NAMALWA (cell line): Measurements from ENCODE around the gene FILIP1L.
"Not testable (repeated sequence)": the region's sequence is repeated elsewhere in the genome, so short reads cannot be mapped to it uniquely, and the experiment has no call there.

Source experiments
- DNase-seq: peaks from one replicate; pipeline ENCODE4 v3.0.0-alpha.2; 2015; ENCODE audit warnings: low spot score

FILIP1L gene

DNA sequence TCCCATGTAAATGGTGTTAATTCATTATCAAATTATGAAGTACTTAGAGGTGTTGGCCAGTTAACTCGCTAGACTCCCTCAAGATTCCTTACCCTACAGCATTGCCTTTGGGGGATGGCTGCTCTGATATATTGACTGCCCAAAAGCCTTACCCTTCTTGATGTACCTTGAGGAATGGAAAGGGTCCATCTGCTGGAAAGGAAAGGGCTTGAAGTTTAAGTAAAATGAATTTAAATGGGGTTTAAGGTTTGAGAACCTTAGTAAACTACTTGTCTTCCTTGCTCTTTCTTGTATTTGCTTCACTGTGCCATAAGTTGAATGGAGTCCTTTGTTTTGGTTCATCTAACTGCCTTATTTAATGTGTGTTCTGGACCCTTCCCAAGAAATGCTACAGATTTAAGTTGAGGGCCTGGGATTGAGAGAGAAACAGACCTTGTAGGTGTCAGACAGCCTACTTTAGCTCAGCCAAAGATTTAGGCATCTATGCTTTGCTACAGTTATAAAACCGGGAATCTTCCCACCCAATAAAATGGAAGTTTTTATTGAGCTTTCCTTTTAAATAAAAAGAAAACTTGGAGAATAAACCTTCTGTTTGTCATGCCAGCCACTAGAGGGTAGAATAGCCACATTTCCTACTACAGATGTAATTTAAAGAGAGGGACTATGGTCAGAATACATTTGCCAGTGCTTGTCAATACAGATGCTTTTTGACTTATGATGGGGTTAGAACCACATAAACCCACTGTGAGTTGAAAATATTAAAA, 271.3 kb downstream of the FILIP1L start:
- DNase-seq, result peak; percentile 34

GRCh38 chr3:99841949-99842348, 272.4 kb downstream of the FILIP1L start:
- DNase-seq, result not testable (repeated sequence)

- no peak for DNase-seq
These were observed 274.7 kb downstream of the FILIP1L start for GRCh38 chr3:99839613-99840012.

GRCh38 chr3:99838755-99839154, 275.5 kb downstream of the FILIP1L start:
- no peak for DNase-seq

- DNase-seq, result no peak
These were observed 276.6 kb downstream of the FILIP1L start for GRCh38 chr3:99837715-99838114.

- DNase-seq, result no peak
These were observed 277.6 kb downstream of the FILIP1L start for GRCh38 chr3:99836681-99837080.

DNA sequence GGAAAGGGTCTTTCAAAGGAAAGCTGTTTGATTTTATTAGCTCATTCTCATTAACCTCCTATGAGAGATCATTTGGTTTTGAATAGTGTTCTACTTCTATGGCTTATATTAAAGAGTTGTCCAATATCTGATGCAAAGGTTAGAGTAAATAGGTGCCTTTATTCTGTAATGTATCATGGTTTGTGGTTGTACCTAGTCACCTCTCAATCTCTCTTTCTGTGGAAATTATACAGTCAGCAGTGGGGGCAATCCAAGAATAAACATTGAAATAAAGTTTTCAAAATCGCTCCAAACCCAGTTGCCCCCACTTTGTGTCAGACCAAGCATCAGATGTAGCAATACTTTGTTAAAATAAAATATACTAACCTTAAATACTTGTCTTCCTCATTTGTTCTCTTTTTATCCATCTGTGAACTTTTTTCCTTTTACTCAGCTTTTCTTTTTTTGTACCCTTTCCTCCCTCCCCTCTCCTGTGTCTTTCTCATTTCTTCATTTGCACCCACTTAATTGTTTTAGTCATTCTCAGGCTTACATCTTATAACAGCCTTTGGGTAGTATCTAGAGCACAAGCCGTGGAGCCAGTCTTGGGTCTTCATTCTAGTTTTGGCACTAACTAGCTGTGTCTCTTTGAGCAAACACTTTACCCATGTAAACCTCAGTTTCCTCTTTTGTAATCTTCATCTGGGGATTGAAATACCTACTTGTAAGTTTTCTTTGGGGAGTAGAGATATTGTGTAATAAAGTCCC, 279.9 kb downstream of the FILIP1L start:
- no peak for DNase-seq

DNA sequence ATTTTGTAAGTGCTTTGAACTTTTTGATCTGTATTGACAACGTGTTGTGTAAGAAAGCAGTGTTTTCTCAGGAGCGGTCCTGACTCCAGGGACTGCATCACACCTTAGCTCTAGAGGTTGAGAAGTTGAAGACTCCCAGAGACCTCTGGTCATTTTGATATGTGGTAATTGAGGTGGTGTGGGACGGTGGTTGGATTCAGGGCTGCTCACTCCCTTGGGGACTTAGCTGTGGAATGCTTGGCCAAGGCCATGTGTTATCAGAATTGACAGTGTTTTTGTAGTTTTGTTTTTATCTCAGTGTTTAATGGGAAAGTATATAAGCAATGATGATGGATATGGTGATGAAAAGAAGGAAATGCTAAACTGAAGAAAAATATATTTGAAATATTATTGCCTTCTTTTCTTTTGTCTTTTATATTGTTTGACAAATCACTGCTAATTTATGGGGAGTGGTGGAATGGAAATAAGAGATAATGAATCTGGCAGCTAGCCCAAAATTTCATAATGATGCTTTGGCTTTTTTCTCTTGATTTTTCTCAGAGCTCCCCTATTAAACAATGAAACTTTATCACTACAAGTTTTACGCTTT, 280.6 kb downstream of the FILIP1L start:
- DNase-seq, result no peak

DNA sequence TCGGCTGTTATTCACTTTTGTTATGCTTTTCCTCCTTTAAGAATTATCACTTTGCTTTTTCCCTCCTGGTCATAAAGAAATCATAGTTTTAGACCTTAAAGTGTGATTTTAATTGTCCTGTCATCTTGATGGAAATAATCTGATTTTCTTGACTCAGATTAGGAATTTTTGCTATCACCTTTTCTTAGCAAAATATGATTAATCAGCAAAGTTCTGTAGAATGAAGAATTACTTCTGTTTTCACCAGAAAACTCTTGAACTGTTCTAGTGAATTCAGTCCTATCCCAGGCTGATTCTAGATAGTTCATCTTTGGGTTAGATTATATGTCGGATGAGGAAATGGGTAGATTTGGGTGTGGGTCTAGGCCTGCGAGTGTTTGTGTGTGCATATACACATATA, 284.5 kb downstream of the FILIP1L start:
- no peak for DNase-seq

GRCh38 chr3:99825004-99825640, 289.2 kb downstream of the FILIP1L start:
- no peak for DNase-seq

GRCh38 chr3:99823723-99824711, 290.3 kb downstream of the FILIP1L start:
- no peak for DNase-seq

GRCh38 chr3:99818818-99819217, 295.5 kb downstream of the FILIP1L start:
- no peak for DNase-seq

DNA sequence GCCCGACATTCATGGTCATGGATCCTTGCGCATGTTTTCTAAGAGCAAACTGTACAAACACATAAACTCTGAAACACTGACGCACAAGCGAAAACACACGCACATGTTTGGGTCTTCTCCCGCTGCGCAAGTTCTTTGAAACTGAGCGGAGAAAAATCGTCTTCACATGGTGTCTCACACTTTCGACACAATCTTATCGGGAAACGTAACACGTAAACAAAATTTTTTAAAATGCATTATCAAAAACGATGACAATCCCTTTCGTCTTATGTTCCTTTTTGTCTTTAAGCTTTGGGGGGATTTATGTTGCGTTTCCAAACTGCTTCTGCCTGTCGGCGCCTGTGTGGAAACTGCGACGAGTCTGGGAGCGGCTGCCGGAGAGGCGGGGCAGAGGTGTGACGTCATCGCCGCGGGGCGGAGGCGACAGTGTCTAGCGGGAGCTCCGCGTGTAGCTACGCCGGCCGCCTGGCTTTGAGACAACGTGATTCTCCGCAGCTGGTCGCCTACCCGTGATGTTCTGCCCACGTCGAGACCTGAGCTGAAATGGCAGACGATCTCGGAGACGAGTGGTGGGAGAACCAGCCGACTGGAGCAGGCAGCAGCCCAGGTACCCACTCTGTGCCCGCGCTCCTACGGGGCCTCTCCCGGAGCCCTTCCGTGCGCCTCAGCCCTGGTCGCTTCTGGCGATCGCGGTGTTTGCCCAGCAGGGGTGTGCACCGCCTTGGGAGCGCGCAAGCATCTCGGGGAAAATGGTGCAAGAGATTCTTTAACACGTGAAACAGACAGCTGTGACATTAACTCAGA, 296.7 kb downstream of the FILIP1L start, which contains the start of gene CMSS1:
CMSS1 (plus strand) TSS at position 426 of the 804 bp plus-strand sequence.
- peak; percentile 94 for DNase-seq

GRCh38 chr3:99817047-99817436, 297.3 kb downstream of the FILIP1L start:
- DNase-seq, result no peak

GRCh38 chr3:99810403-99810802, 303.9 kb downstream of the FILIP1L start:
- no peak for DNase-seq

DNA sequence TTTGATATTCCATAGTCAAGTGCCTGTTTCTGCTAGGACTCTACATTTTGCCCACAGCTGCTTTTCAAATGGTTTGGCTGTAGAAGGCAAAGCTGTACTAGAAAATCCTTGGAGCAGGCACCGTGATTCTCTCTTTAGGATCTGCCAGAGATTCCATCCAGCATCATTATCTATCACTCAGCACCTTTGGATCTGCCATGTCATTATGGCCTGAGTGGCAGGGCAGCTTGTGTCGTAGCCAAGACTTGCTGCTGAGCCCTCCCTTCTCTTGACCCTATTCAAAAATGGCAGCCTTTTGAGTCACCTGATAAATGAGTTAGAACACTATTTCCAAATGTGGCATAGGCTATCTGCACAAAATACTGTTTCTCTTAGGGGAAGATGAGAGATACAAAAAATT, 304.7 kb downstream of the FILIP1L start:
- DNase-seq, result no peak

DNA sequence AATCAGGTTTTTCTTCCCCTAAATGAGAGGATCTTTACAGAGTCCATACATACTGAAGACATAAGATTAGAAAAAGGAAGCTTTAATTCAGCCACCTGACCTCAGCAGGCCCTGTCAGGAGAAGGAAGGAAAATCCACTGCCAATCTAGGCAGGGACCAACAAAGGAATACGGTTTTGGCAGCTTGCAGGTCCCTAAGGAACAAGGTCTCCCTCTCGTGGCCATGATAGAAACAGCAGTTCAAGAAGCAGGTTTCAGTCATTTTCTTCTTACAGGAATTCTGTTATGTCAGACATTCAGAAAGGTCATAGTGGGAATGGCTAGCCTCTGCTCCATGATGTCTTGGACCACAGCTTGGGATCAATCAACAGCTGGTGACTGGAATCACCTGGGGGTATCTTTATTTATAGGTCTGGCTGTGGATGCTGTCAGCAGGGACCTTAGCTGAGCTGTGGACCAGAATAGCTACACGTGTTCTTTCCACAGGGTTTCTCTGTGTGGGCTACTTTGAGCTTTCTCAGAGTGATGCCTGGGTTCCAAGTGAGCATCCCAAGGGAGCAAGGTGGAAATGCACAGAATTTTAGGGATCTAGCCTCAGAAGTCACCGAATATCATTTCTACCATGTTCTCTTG, 306.0 kb downstream of the FILIP1L start:
- DNase-seq, result peak; percentile 67

DNA sequence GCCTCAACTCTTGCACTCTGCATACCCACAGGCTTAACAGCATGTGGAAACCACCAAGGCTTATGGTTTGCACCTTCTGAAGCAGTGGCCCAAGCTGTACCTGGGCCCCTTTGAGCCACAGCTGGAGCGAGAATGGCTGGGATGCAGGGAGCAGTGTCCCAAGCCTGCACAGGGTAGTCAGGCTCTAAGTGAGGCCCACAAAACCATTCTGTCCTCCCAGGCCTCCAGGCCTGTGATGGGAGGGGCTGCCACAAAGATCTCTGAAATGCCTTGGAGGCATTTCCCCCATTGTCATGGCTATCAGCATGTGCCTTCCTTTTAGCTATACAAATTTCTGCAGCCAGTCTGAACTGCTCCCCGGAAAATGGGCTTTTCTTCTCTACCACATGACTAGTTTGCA, 309.1 kb downstream of the FILIP1L start:
- DNase-seq, result no peak

- no peak for DNase-seq
These were observed 311.0 kb downstream of the FILIP1L start for GRCh38 chr3:99803297-99803696.

DNA sequence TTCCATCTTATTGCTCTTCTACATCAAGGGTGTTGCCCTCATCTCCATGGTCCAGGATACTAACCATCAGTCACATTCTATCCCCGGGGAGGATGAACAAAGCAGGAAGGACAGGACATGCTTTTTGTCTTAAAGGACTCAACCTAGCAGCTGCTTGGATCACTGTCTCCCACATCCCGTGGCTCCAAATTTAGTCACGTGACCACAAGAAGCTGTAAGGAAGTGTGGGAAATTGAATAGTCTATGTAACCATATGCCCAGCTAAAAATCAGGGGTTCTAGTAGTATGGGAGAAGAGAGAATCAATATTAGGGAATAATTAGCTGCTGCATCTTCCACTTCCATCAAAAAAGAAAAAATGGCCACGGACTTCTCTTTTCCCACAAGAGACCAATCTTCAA, 314.9 kb downstream of the FILIP1L start:
- no peak for DNase-seq
